K562 (cell line): Measurements from ENCODE around the gene ZNF575. TPM values are rescaled to one million over a fixed set of nuclear protein-coding genes. Genes with fewer than 3 reads are reported as not detected.

ENCODE experiments used
- ATAC-seq: fragments of 200-7000 bp; cut with Tn5 transposase; 3 replicates; pipeline ENCODE4 v1.9.1; 2020; ENCODE audit warnings: moderate library complexity
- BruUV-seq: library from RNA; stranded (reverse); fragments of 400-500 nt; replicated peaks from 2 replicates; lab custom pipeline; 2021; lab: Mats Ljungman, UMichigan
- CTCF ChIA-PET: fragments of 300-600 bp; formaldehyde crosslinking; extraction: SDS; loops from one replicate; lab custom pipeline; 2021; ENCODE audit warnings: low intra/inter-chr PET ratio; lab: Yijun Ruan, JAX
- POLR2A ChIA-PET: fragments of 300-600, 350-650 bp; sonication (Branson Sonifier 250); formaldehyde crosslinking; extraction: SDS; loops from one replicate; lab custom pipeline; 2021; ENCODE audit warnings: antibody characterized with exemption, inconsistent platforms; lab: Yijun Ruan, JAX
- DNase-seq, 4 experiments: peaks; one replicate each; pipeline versions ENCODE4 v3.0.0 to v3.0.0-alpha.2; 2011 to 2018; ENCODE audit warnings: low spot score in 3 of 4, mixed read lengths in 3 of 4; ENCODE audit errors: extremely low read depth in 1 of 4
- FAIRE-seq: peaks from 2 replicates; lab custom pipeline; 2011; peaks lifted over from hg19 to GRCh38; lab: Jason Lieb, UNC
- H2AFZ ChIP-seq: 2 replicates; pipeline ENCODE4 v1.6.0; 2011; ENCODE audit warnings: low read depth, low read length, control low read depth, inconsistent platforms
- H3K27ac ChIP-seq: fragments of 200-600 bp; 3 replicates; pipeline ENCODE4 v1.8.0; 2011; ENCODE audit warnings: low read depth, mild to moderate bottlenecking, control low read depth, inconsistent platforms, low read length, moderate library complexity, mixed read lengths; ENCODE audit errors: extremely low read depth
- H3K27me3 ChIP-seq, 2 experiments: fragments of 300-600 bp in 1 of 2; 2 replicates in 1 of 2; 3 replicates in 1 of 2; pipeline versions ENCODE4 v1.6.0 to v1.8.0; 2011; ENCODE audit warnings: inconsistent platforms in 2 of 2, low read length in 2 of 2, mild to moderate bottlenecking in 1 of 2, mixed read lengths in 1 of 2, moderate library complexity in 1 of 2; ENCODE audit not compliant: control insufficient read depth in 2 of 2, insufficient read depth in 2 of 2
- H3K36me3 ChIP-seq: fragments of 300-600 bp; 3 replicates; pipeline ENCODE4 v1.8.0; 2011; ENCODE audit warnings: mild to moderate bottlenecking, low read length, inconsistent platforms; ENCODE audit not compliant: control insufficient read depth, insufficient read depth
- H3K4me1 ChIP-seq, 2 experiments: fragments of 200-600 bp in 1 of 2; replicated peaks in 1 of 2; 2 replicates in 1 of 2; 3 replicates in 1 of 2; pipeline versions ENCODE4 v1.5.1 to v1.8.0; 2011; ENCODE audit warnings: inconsistent platforms in 2 of 2, low read length in 2 of 2, mild to moderate bottlenecking in 1 of 2, mixed read lengths in 1 of 2, moderate library complexity in 1 of 2; ENCODE audit not compliant: control insufficient read depth in 2 of 2, insufficient read depth in 2 of 2
- H3K4me2 ChIP-seq: 2 replicates; pipeline ENCODE4 v1.6.1; 2011; ENCODE audit warnings: low read length, control low read depth, inconsistent platforms, mixed read lengths; ENCODE audit not compliant: insufficient read depth
- H3K4me3 ChIP-seq: fragments of 200-600 bp; sonication (generic), shearing (Covaris generic); 2 replicates; pipeline ENCODE4 v1.5.1; 2016; ENCODE audit warnings: control low read depth, inconsistent platforms
- H3K79me2 ChIP-seq: fragments of 200-600 bp; 3 replicates; pipeline ENCODE4 v1.8.0; 2011; ENCODE audit warnings: low read length, inconsistent platforms; ENCODE audit not compliant: control insufficient read depth, insufficient read depth
- H3K9ac ChIP-seq, 2 experiments: 2 replicates each; pipeline versions ENCODE4 v1.6.0 to v1.6.1; 2011; ENCODE audit warnings: low read depth in 2 of 2, low read length in 2 of 2, control low read depth in 1 of 2, inconsistent platforms in 1 of 2, mild to moderate bottlenecking in 1 of 2, mixed read lengths in 1 of 2; ENCODE audit not compliant: insufficient read depth in 1 of 2
- H3K9me1 ChIP-seq: one replicate; pipeline ENCODE4 v1.6.0; 2011; ENCODE audit warnings: inconsistent platforms, mild to moderate bottlenecking, low read length, moderate library complexity; ENCODE audit not compliant: control insufficient read depth, insufficient read depth
- H3K9me3 ChIP-seq: replicated peaks from 2 replicates; pipeline ENCODE4 v1.5.1; 2011; ENCODE audit warnings: low read depth, low read length, inconsistent platforms; ENCODE audit not compliant: control insufficient read depth, insufficient read depth
- H4K20me1 ChIP-seq: replicated peaks from 2 replicates; pipeline ENCODE4 v1.6.1; 2011; ENCODE audit warnings: low read length, inconsistent platforms, mixed read lengths; ENCODE audit not compliant: control insufficient read depth, insufficient read depth
- CTCF ChIP-seq, 3 experiments: IDR thresholded peaks in 2 of 3; conservative IDR thresholded peaks in 1 of 3; 2 replicates each; pipeline ENCODE4 v1.5.1; 2011 to 2012; ENCODE audit warnings: low read length in 3 of 3, mild to moderate bottlenecking in 3 of 3, control low read depth in 2 of 3, improper control_type of control experiment in 1 of 3, inconsistent platforms in 1 of 3, low read depth in 1 of 3, mixed read lengths in 1 of 3, moderate library complexity in 1 of 3; ENCODE audit not compliant: insufficient read depth in 2 of 3
- HNRNPH1 ChIP-seq: fragments of 200-400 bp; formaldehyde crosslinking; optimal IDR thresholded peaks from 2 replicates; pipeline ENCODE3; 2017; ENCODE audit warnings: low read depth, mild to moderate bottlenecking, low read length, moderate library complexity
- RAD21 ChIP-seq, 2 experiments: fragments of 250-450 bp in 1 of 2; fragments of 450-650 bp in 1 of 2; sonication (Bioruptor Pico) in 1 of 2; formaldehyde crosslinking in 1 of 2; IDR thresholded peaks in 1 of 2; conservative IDR thresholded peaks in 1 of 2; 2 replicates each; pipeline versions ENCODE4 v1.4.0 to v1.8.0; 2020 to 2022; ENCODE audit warnings: mild to moderate bottlenecking in 2 of 2, moderate library complexity in 1 of 2
- SMC3 ChIP-seq: conservative IDR thresholded peaks from 2 replicates; pipeline ENCODE4 v1.6.1; 2011; ENCODE audit warnings: low read depth, low read length, improper control_type of control experiment; ENCODE audit not compliant: insufficient read depth
- YY1 ChIP-seq, 3 experiments: IDR thresholded peaks; 2 replicates each; pipeline ENCODE4 v1.6.1; 2011; ENCODE audit warnings: low read length in 2 of 3, mild to moderate bottlenecking in 2 of 3, moderate library complexity in 2 of 3, borderline replicate concordance in 1 of 3, control low read depth in 1 of 3, low read depth in 1 of 3; ENCODE audit not compliant: insufficient read depth in 3 of 3, insufficient replicate concordance in 2 of 3, control insufficient read depth in 1 of 3, insufficient read length in 1 of 3; ENCODE audit errors: extremely low read depth in 1 of 3
- ZBTB33 ChIP-seq: sonication (generic); formaldehyde crosslinking; IDR thresholded peaks from 2 replicates; pipeline ENCODE4 v1.8.1; 2023; ENCODE audit warnings: mild to moderate bottlenecking, missing genetic modification reagents
- WGBS: fragments of 100-300 bp; shearing (Covaris generic); methylation state at CpG from one replicate; pipeline ENCODE4 v1.1.6; 2016; ENCODE audit warnings: low coverage, mixed read lengths; ENCODE audit not compliant: insufficient coverage; ENCODE audit errors: missing lambda C conversion rate; 5-methylcytosine and 5-hydroxymethylcytosine counted together
- in situ Hi-C: fragments of 300-500 bp; cut with MboI; formaldehyde crosslinking; loops from 4 replicates; pipeline ENCODE4 v1.15.0; 2018; ENCODE audit warnings: inconsistent platforms, mixed read lengths
- intact Hi-C: fragments of 100-400 bp; cut with micrococcal nuclease; formaldehyde crosslinking; loops from 2 replicates; pipeline ENCODE4 v1.14.2; 2022
- polyA plus RNA-seq, 8 experiments: library from polyadenylated mRNA; depleted of rRNA in 4 of 8; stranded (reverse) in 5 of 8; unstranded in 3 of 8; fragments of >200 nt; fragmentation: Nextera tagmentation in 2 of 8; fragmentation: Illumina TruSeq in 1 of 8; extraction: Ambion mirVana in 2 of 8; extraction: Trizol in 1 of 8; gene quantifications; 2 replicates each; pipeline versions ENCODE4 v1.2.1 to v1.2.3, GENCODE V29; 2011 to 2014; ENCODE audit warnings: inconsistent platforms in 1 of 8, missing spikeins in 1 of 8
- total RNA-seq, 7 experiments: library from RNA; depleted of rRNA in 6 of 7; stranded (reverse); fragments of >200 nt in 6 of 7; fragmentation: Illumina TruSeq in 2 of 7; extraction: Trizol in 2 of 7; gene quantifications; 2 replicates each; pipeline versions ENCODE4 v1.2.1 to v1.2.3, GENCODE V29; 2011 to 2021; ENCODE audit warnings: low replicate concordance in 1 of 7
- TF ChIP-seq, protein P1 (sequence below): fragments of 200-800 bp; sonication (Bioruptor generic); IDR thresholded peaks from 2 replicates; pipeline ENCODE4 v1.6.1; 2016; ENCODE audit warnings: missing genetic modification characterization, missing compliant biosample characterization

Gene ZNF575
- total and polyA plus RNA-seq, 9 of the 15 experiments (the other 6 are each of a cell fraction or from before 2014, with no cell fraction given): 0.20 to 0.98 (median 0.32) TPM; not detected in 6

DNA sequence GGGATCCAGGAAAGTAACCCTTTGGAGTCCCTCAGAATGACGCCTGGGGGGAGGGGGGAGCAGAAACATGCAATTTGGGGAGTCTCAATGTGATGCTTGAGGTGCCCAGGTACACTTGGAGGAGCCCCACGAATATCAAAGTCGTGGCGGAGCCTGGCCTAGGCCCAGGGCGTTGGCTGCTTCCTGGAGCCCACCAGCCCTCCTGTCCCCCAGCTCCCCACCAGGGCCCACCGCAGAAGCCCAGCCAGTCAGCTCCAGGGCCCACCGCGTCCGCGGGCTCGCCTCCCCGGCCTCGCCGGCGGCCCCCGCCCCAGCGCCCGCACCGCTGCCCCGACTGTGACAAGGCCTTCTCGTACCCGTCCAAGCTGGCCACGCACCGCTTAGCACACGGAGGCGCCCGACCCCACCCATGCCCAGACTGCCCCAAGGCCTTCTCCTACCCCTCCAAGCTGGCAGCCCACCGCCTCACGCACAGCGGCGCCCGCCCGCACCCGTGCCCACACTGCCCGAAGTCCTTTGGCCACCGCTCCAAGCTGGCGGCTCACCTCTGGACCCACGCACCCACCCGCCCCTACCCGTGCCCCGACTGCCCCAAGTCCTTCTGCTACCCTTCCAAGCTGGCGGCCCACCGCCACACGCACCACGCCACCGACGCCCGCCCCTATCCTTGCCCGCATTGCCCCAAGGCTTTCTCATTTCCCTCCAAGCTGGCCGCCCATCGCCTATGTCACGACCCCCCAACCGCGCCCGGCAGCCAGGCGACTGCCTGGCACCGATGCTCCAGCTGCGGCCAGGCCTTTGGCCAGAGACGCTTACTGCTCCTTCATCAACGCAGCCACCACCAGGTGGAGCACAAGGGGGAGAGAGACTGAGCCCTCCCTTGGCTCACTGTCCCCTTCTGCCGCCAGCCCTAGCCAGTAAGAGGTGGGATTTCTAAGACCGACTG lies 2.1 kb downstream of the ZNF575 start:
- DNase-seq (peak in 3 of 4 experiments; percentile 33 to 54 (median 40)), ATAC-seq (no peak), FAIRE-seq (no peak)
- no TSS peak for BruUV-seq
- Histone ChIP-seq H3K4me3 (no peak overlapping the region), H2AFZ (no peak overlapping the region), H3K4me2 (no peak overlapping the region), H3K79me2 (no peaks in the 10 kb centered on the region), H3K36me3 (peaks cover 18% of the 10 kb centered on the region; the same call in 2 of the 3 replicates), H4K20me1 (no peaks in the 10 kb centered on the region; the same call in 1 of the 2 replicates), H3K9me3 (peaks cover 1% of the 10 kb centered on the region; the same call in 1 of the 2 replicates), H3K4me1 (peaks cover 5 to 32% of the 10 kb centered on the region in 2 experiments), H3K27me3 (no peaks in the 10 kb centered on the region), H3K27ac (no peak overlapping the region), H3K9me1 (no peaks in the 10 kb centered on the region), H3K9ac (peak overlapping the region in 1 of 2 experiments; percentile 50; a peak in 1 of 4 replicates)
- intact Hi-C loops: loop anchor here (10.0 kb wide), 1 partner anchor 130 kb away; no protein-coding TSS in a partner anchor
- POLR2A ChIA-PET: interaction anchor here (0.5 to 1.2 kb wide), 5 partner anchors 7 to 53 kb away, joined by 3 to 5 read pairs (median 3); no protein-coding TSS in a partner anchor
- CTCF ChIA-PET: no interaction called here
- WGBS: 83% methylated on average over 31 of the region's 62 CpGs
- in situ Hi-C loops: no loop called here
- TF ChIP-seq YY1 (IDR thresholded peaks at IDR 0.05; ENCODE audit: borderline replicate concordance in 1 of 3, control insufficient read depth in 1 of 3, extremely low read depth in 1 of 3, insufficient read depth in 3 of 3, insufficient read length in 1 of 3, insufficient replicate concordance in 2 of 3, low read depth in 1 of 3, low read length in 2 of 3) (peak in 1 of 3 experiments; percentile 11), RAD21 (CRISPR knock-in tag; conservative IDR thresholded peaks at IDR 0.05 in 1 of 2, IDR thresholded peaks at IDR 0.05 in 1 of 2) (peak in 1 of 2 experiments; percentile 27; a peak in 1 of 4 replicates), CTCF (IDR thresholded peaks at IDR 0.05 in 2 of 3, conservative IDR thresholded peaks at IDR 0.05 in 1 of 3; ENCODE audit: insufficient read depth in 2 of 3, low read depth in 1 of 3, low read length in 3 of 3) (peak; percentile 54 to 56 (median 55)), HNRNPH1 (no peak), SMC3 (peak; percentile 49; the same call in 1 of the 2 replicates), ZBTB33 (CRISPR knock-in tag) (peak; percentile 65)
- TF ChIP-seq, protein P1, sequence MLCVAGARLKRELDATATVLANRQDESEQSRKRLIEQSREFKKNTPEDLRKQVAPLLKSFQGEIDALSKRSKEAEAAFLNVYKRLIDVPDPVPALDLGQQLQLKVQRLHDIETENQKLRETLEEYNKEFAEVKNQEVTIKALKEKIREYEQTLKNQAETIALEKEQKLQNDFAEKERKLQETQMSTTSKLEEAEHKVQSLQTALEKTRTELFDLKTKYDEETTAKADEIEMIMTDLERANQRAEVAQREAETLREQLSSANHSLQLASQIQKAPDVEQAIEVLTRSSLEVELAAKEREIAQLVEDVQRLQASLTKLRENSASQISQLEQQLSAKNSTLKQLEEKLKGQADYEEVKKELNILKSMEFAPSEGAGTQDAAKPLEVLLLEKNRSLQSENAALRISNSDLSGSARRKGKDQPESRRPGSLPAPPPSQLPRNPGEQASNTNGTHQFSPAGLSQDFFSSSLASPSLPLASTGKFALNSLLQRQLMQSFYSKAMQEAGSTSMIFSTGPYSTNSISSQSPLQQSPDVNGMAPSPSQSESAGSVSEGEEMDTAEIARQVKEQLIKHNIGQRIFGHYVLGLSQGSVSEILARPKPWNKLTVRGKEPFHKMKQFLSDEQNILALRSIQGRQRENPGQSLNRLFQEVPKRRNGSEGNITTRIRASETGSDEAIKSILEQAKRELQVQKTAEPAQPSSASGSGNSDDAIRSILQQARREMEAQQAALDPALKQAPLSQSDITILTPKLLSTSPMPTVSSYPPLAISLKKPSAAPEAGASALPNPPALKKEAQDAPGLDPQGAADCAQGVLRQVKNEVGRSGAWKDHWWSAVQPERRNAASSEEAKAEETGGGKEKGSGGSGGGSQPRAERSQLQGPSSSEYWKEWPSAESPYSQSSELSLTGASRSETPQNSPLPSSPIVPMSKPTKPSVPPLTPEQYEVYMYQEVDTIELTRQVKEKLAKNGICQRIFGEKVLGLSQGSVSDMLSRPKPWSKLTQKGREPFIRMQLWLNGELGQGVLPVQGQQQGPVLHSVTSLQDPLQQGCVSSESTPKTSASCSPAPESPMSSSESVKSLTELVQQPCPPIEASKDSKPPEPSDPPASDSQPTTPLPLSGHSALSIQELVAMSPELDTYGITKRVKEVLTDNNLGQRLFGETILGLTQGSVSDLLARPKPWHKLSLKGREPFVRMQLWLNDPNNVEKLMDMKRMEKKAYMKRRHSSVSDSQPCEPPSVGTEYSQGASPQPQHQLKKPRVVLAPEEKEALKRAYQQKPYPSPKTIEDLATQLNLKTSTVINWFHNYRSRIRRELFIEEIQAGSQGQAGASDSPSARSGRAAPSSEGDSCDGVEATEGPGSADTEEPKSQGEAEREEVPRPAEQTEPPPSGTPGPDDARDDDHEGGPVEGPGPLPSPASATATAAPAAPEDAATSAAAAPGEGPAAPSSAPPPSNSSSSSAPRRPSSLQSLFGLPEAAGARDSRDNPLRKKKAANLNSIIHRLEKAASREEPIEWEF (CRISPR knock-in tag): no peak
